Measurements from ENCODE around the gene AXIN1. TPM values are rescaled to one million over a fixed set of nuclear protein-coding genes. Genes with fewer than 3 reads are reported as not detected.

AXIN1 gene
- total RNA-seq, 2 donors from 2014 or later: 16.2 to 18.4 TPM

DNA sequence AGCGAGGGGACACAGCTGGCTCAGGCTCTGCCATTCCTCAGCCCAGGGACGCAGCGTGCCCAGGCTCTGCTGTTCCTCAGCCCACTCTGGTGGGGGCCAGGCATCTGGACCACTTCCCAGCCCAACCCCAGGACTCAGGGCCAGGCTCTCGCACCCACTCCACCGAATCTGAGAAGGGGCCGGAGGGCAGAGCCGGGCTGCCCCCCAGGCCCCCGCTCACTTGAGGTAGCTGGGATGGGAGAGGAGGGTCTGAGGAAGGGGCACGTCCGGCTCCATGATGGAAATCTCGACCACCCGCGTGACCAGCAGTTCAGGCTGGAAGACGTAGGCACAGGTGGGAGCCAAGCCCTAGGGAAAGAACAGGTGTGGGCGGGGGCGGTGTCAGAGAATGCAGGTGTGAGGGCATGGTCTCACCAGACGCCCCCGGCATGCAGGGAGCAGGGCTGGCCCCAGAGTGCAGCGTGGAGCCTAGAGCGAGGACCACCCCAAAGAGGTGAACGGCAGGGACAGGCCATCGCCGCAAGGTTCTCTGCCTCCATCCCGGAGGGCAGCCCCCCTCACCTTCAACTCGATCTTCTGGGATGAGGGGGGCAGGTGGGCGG is 24.4 kb upstream of the AXIN1 start:
- Mint-ChIP-seq H3K9me3 (no peaks in the 10 kb centered on the region), H3K36me3 (ENCODE audit: low read depth) (peaks cover 5% of the 10 kb centered on the region), H3K27ac (no peak overlapping the region), H3K4me1 (no peaks in the 10 kb centered on the region), H3K27me3 (no peaks in the 10 kb centered on the region), H3K4me3 (no peak overlapping the region)
- no peak for ATAC-seq (replicated peaks)

DNA sequence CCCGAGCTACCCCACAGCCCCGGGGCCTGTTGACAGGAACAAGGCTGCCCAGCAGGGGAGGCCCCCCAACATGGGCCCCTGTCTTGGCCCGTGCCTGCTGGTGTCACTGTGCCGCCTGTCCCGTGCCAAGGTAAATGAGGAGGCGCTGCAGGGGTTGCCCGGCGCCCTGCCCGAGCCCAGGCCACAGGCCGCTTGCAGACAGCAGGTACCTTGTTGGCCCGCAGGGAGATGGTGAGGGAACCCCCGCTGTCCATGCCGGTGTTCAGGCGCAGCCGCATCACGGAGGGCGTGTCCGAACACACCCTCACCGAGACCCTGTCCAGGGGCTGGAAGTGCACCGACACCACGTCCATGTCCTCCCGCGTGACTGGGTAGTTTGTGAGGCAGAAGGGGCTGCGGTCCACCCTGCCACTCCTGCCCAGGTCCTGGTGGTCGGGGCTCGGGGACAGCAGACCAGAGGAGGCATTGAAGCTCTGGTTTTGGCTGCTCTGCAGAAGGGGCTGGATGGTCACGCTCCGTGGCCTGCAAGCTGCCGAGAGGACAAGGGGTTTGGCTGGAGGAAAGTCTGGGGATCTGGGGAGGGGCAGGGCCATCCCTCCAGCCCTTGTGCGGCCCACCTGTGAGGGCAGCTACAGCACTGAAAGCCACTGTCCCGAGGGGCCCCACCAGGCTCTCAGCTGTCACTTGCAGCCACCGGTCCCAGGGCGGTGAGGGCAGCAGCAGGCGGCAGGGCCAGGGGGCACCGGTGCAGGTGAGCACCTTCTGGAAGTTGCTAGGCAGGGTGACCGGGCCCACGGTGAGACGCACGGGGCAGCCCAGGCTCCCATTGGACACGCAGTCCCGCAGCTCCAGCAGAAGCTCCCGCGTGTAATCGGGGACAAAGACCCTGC is 23.6 kb upstream of the AXIN1 start:
- peaks cover 5% of the 10 kb centered on the region for H3K36me3 Mint-ChIP-seq (ENCODE audit: low read depth)
- no peak overlapping the region for H3K27ac Mint-ChIP-seq
- H3K9me3 Mint-ChIP-seq: no peaks in the 10 kb centered on the region
- no peak overlapping the region for H3K4me3 Mint-ChIP-seq
- no peaks in the 10 kb centered on the region for H3K4me1 Mint-ChIP-seq
- ATAC-seq (replicated peaks): no peak
- no peaks in the 10 kb centered on the region for H3K27me3 Mint-ChIP-seq

DNA sequence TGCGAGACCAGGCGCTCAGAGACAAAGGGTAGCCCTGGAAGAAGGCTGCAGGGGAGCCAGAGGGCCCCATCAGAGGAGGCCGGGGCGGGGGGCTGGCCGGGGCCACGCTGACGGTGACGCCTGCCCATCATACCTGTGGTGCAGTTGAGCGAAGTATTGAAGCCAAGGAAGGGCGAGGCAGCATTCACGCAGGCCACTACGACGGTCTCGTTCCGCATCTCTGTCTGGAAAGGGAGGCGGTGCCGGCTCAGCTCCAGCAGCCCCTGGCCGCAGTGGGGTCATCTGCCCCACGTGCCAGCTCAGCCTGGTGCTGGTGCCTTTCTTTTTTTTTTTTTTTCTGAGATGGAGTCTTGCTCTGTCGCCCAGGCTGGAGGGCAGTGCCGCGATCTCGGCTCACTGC is 22.7 kb upstream of the AXIN1 start:
- no peak for ATAC-seq (replicated peaks)
- Mint-ChIP-seq H3K36me3 (ENCODE audit: low read depth) (peaks cover 13% of the 10 kb centered on the region), H3K27ac (no peak overlapping the region), H3K27me3 (no peaks in the 10 kb centered on the region), H3K9me3 (no peaks in the 10 kb centered on the region), H3K4me1 (peaks cover 6% of the 10 kb centered on the region), H3K4me3 (no peak overlapping the region)

DNA sequence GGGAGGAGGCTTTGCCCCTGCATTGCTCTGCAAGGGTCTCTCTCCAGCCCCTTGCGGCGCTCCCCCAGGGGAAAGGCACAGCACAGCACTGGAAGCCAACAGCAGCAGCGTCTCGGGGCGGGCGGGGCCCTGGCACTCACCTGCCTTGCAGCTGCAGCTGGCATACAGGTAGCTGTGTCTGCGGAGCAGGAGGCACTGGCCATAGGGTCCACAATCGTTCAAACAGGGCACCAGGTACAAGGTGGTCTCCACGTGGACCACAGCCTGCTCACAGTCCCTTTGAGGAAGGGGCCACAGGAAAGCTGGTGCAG is 22.0 kb upstream of the AXIN1 start:
- H3K36me3 Mint-ChIP-seq (ENCODE audit: low read depth): peaks cover 18% of the 10 kb centered on the region

DNA sequence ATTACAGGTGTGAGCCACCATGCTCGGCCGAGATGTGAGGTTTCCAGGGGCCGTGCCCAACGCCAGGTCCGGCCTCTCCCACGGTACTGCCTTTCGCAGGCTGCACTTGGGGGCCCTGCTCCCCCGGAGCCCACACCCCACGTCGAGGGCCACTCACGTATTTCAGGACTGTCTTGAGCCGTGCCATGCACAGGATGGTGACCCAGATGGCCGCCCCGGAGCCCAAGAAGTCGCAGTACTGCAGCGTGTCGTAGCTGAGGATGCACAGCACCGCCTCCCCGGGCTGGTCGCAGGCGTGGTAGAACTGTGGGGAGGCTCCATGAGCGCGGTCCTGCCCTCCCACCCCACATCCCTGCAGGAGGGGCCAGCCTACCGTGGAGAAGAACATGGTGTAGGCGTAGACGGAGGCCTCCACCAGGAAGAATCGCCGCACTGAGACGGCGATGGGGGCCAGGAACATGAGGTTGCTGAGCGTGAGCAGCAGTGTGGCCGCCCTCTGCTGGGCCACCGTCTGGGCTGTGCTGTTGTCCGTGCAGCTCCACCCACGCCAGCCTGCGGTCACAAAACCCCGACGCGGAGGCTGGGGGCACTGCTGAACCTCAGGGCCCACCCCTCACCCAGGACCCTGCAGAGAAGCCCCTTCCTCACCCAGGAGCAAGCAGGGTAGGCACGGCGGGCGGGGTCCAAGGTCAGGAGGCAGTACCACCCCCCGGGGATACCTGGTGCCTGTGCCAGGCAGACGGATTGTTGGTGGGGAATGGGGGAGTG is 21.5 kb upstream of the AXIN1 start:
- no peaks in the 10 kb centered on the region for H3K9me3 Mint-ChIP-seq
- H3K4me3 Mint-ChIP-seq: no peak overlapping the region
- H3K36me3 Mint-ChIP-seq (ENCODE audit: low read depth): peaks cover 24% of the 10 kb centered on the region
- H3K4me1 Mint-ChIP-seq: peaks cover 6% of the 10 kb centered on the region
- ATAC-seq (replicated peaks): no peak
- H3K27me3 Mint-ChIP-seq: no peaks in the 10 kb centered on the region
- H3K27ac Mint-ChIP-seq: no peak overlapping the region

More for the DNA sequence above, 22.0 kb upstream of the AXIN1 start:
- no peak for ATAC-seq (replicated peaks)
- Mint-ChIP-seq H3K27ac (no peak overlapping the region), H3K4me1 (peaks cover 6% of the 10 kb centered on the region), H3K27me3 (no peaks in the 10 kb centered on the region), H3K4me3 (no peak overlapping the region), H3K9me3 (no peaks in the 10 kb centered on the region)

DNA sequence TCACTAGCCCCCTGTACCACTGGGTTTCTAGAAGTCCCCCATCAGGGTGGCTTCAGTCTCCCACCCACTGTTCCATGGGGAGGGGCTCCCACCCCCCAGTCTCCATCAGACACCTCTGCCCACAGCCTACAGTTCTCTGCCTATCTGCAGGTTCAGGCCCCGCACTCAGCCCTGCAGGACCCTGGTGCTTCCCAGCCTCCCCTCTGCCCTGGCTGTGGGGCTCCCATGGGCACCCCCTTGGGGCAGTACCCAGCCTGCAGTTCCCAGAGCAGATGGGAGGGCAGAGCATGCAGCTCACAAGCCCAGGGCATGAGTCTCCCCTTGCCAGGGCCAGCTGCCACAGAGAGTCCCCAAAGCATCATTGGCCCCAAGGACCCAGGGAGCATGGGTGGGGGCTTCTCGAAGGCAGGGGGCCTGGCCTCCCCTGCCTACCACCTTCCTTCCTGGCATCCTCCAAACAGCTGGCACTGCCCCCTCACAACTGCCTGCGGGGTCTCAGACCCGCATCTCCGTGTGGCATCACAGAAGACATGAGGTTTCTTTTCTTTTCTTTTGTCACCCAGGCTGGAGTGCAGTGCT is 20.6 kb upstream of the AXIN1 start:
- no peak overlapping the region for H3K4me3 Mint-ChIP-seq
- H3K27ac Mint-ChIP-seq: peak overlapping the region; percentile 26
- H3K9me3 Mint-ChIP-seq: no peaks in the 10 kb centered on the region
- peaks cover 6% of the 10 kb centered on the region for H3K4me1 Mint-ChIP-seq
- no peaks in the 10 kb centered on the region for H3K27me3 Mint-ChIP-seq
- H3K36me3 Mint-ChIP-seq (ENCODE audit: low read depth): peaks cover 28% of the 10 kb centered on the region
- no peak for ATAC-seq (replicated peaks)

DNA sequence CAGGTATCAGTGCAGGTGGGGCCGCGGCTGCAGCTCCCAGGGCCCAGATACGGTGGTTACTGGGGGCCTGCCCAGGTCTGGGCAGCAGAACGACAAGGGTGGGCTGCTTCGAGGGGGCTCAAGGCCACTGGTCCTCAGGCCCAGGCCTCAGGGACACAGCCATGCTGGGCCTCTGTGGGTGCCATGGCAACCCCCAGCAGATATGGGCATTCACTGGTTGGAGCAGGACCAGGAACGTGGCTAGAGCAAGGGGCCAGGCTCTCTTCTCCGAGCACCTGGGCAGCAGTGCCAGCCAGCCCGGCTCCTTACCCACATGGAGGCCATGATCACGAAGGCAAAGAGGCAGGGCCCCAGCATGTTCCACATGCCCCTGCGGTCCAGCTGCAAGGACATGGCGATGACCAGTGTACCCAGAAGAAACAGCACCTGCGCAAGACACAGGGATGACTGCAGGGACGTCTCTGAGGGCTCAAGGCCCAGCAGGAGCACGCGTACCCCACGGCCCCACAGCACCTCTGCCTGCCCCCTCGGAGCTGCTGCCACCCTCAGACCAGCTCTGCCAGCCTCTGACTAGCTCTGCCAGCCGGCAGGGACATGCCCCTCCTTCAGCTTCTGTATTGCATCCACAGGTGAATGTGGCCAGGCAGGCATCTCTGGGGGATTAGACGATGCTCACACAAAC is 19.9 kb upstream of the AXIN1 start:
- Mint-ChIP-seq H3K36me3 (ENCODE audit: low read depth) (peaks cover 31% of the 10 kb centered on the region), H3K27ac (peak overlapping the region; percentile 43), H3K4me1 (peaks cover 6% of the 10 kb centered on the region), H3K27me3 (no peaks in the 10 kb centered on the region), H3K9me3 (no peaks in the 10 kb centered on the region), H3K4me3 (peak overlapping the region; percentile 20)
- no peak for ATAC-seq (replicated peaks)

DNA sequence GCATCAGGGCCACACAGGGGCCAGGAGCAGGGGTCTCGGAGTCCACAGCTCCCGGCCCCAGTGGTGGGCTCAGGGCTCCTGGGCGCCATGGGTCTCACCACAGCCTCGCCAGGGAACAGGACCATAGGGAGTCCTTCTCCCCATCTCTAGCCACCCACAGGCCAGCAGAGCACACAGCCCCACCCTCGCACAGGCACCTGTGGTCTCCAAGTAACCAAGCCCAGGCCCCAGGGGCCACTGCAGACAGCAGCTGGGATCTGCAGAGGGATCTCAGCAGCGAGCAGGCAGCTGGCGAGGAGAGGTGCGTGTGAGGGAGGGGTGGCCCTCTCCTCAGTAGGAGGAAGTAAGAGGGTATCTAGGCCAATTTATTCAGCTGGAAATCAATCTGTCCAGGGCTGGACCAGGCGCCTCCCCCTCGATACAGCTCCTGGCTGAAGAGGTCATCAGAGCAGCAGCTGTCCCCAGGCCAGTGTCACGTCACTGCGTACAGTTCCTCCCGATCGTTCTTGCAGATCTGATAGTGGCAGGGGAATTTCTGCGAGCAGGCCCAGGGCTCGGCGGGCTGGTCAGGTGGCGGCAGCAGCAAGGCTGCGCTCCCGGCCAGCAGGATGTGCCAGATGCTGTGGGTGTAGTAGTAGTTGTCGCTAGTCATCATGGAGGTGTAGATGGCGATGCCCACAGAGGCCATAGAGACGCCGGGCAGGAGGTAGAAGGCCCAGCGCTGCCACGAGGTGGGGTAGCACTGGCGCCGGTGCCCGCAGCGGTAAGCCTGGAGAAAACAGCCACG is 19.2 kb upstream of the AXIN1 start:
- no peak for ATAC-seq (replicated peaks)
- Mint-ChIP-seq H3K4me1 (peaks cover 6% of the 10 kb centered on the region), H3K36me3 (ENCODE audit: low read depth) (peaks cover 38% of the 10 kb centered on the region), H3K9me3 (no peaks in the 10 kb centered on the region), H3K4me3 (peak overlapping the region; percentile 20), H3K27me3 (no peaks in the 10 kb centered on the region), H3K27ac (peak overlapping the region; percentile 43)

DNA sequence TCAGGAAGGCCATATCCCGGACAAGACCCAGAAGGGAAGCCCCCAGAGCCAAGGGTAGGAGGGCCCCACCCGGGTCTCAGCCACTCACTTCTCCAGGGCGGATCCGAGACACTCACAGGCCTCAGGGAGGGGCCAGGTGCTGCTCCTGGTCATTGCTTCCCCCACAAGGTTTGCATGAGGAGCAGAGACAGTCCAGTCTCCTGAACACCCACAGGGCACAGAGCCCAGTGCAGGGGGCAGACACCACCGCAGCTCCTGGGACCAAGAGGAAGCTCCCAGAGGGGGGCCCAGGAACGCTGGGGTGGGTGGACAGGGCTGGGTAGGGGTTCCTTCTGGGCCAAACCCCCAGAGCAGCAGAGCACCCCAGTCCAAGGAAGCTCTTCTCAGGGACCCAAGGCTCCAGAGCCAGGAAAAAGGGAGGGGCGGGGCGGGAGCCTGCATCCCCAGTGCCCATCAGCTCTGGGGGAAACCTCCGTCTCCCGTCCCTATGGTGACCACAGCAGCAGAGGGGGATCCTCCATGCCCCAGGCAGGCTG is 18.5 kb upstream of the AXIN1 start:
- Mint-ChIP-seq H3K9me3 (no peaks in the 10 kb centered on the region), H3K4me1 (peaks cover 6% of the 10 kb centered on the region), H3K36me3 (ENCODE audit: low read depth) (peaks cover 42% of the 10 kb centered on the region), H3K27ac (peak overlapping the region; percentile 99), H3K4me3 (peak overlapping the region; percentile 92), H3K27me3 (no peaks in the 10 kb centered on the region)
- ATAC-seq (replicated peaks): peak; percentile 20

DNA sequence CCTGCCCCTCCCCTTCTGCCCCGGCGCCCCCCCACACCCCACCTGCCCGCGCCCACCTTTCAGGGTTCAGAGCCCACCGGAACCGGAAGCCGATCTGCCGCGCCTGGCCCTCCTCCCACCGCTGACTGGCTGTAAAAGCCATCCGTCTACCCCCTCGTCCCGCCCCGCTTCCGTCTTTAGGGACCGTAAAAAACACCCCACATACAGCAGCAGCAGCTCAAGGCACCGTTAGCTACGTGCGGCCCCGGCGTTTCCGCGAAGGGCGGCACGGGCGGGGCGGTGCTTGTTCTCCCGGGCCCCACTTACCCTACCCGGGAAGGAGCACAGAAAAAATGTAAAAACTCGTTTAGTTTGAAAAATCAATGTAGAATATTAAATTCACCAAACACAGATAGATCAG is 17.9 kb upstream of the AXIN1 start, which contains the start of gene MRPL28:
Gene MRPL28, minus strand, starts transcription at position 96 of the 400 bp plus-strand sequence. CDS start 320 bp downstream, outside the sequence.
- Mint-ChIP-seq H3K4me3 (peak within 1 kb of the TSS; percentile 92), H3K27me3 (no peaks in the 10 kb centered on the region), H3K27ac (peak within 1 kb of the TSS; percentile 99), H3K4me1 (peaks cover 6% of the 10 kb centered on the region), H3K36me3 (ENCODE audit: low read depth) (peaks cover 42% of the 10 kb centered on the region), H3K9me3 (no peaks in the 10 kb centered on the region)
- peak; percentile 99 for ATAC-seq (replicated peaks)

DNA sequence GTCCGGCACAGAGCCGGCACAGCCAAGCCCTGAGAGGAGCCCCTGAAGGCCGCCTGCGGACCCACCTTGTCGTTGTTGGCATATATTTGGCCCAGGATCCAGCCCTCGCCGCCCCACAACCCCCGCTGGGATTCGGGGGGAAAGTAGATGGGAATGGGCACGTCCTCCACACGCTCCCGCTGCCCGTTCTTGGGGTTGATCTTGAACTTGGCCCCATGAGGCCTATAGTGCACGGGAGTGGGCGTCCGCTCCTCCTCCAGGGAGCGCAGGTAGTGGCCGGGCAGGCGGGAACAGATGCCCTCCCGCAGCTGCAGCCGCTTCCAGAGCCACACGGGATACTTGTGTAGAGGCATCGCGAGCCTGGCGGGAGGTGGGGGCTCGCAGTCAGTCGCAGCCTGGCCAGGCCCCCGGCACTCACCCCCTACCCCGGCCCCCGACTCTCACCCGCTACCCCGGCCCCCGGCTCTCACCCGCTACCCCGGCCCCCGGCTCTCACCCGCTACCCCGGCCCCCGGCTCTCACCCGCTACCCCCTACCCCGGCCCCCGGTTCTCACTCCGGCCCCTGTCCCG is 17.4 kb upstream of the AXIN1 start:
- H3K4me1 Mint-ChIP-seq: peaks cover 6% of the 10 kb centered on the region
- peak overlapping the region; percentile 99 for H3K27ac Mint-ChIP-seq
- H3K27me3 Mint-ChIP-seq: no peaks in the 10 kb centered on the region
- H3K36me3 Mint-ChIP-seq (ENCODE audit: low read depth): peaks cover 42% of the 10 kb centered on the region
- no peak for ATAC-seq (replicated peaks)
- H3K9me3 Mint-ChIP-seq: no peaks in the 10 kb centered on the region
- peak overlapping the region; percentile 92 for H3K4me3 Mint-ChIP-seq

DNA sequence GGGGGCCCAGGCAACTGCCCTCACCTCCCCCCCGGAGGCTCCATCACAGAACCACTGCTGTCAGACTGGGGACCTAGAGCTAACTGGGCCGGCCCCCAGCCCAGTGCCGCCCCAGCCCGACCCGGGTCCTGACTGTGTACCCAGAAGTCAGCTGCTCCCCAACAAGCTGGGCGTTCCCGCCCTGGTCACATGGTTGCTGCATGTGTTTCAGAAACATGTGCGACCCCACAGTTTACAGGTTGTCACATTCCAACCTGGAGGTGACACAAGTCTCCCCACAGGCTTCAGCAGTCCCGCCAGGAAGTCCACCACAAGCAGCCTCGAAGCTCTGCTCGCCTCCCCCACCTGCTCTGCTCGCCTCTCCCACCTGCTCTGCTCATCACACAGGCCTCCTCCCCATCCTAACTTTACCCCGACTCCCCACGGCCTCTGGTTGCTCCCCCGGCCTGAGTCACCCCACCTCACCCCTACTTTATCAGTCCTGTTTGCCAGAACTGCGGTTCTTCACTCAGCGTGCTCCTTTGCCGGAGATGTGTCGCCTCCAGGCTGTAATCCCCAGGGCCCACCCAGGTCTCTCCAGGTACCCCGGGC is 16.8 kb upstream of the AXIN1 start:
- H3K27ac Mint-ChIP-seq: no peak overlapping the region
- no peaks in the 10 kb centered on the region for H3K9me3 Mint-ChIP-seq
- H3K4me3 Mint-ChIP-seq: peak overlapping the region; percentile 92
- peaks cover 42% of the 10 kb centered on the region for H3K36me3 Mint-ChIP-seq (ENCODE audit: low read depth)
- no peak for ATAC-seq (replicated peaks)
- peaks cover 6% of the 10 kb centered on the region for H3K4me1 Mint-ChIP-seq
- H3K27me3 Mint-ChIP-seq: no peaks in the 10 kb centered on the region
